ENCODE results near the gene GREM1. TPM values are rescaled to one million over a fixed set of nuclear protein-coding genes. Genes with fewer than 3 reads are reported as not detected.

The GREM1 gene
- total RNA-seq, 1 donor from 2014 or later, result 293 TPM

DNA sequence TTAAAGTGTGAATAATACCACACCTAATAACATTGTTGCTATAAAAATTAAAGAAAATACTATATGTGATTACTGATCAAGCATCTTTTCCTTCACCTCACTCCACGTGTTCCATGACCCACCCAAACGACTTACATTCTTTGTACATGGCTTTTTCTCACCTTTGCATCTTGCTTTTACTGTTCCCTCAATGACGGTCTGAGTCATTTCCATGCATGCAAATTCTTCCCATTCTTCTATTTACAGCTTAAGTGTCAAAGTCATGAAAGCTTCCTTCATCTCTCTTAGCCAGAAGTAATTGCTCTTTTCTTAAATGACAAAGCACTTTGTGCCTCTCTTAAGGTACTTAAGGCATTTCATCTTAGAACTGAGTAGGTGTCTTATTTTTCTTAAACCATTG is 64.0 kb downstream of the GREM1 start:
- DNase-seq (ENCODE audit: low spot score), result no peak

DNA sequence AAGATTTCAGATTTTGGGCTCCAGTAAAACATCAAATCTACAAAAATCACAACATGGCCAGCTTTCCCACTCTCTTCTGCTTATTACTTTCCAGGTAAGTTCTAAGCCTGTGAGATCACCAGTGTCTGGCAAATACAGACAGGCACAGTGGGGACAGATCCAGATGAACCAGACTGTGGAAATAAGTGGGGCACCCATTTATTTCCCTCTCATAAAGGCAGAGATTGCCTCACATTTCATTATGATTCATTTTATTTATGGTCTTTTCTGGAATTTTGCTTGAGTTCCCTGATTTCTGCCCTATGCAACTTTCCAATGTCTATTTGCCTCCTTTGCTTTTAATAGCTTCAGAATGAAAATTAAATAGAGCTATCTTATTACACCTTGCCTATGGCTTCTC is 66.8 kb downstream of the GREM1 start:
- DNase-seq (ENCODE audit: low spot score), result no peak

DNA sequence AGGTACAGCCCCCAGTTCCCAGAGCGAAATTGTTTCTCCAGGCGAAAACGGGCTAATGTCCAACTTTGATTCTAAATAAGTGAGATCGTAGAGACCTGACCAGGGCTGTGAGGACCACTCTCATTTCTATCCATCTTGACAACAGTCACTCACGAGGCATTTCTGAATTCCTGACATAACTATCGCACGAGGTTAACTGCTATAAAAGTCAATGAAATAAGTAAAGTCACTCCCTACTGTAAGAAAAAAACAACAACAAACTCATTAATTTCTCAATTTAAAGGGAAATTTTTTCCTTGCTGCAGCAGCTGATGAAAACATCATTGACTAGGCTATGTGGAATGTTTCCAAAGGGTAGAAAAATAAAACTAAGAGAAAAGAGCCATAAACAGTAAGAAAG is 69.1 kb downstream of the GREM1 start:
- DNase-seq (ENCODE audit: low spot score), result no peak

DNA sequence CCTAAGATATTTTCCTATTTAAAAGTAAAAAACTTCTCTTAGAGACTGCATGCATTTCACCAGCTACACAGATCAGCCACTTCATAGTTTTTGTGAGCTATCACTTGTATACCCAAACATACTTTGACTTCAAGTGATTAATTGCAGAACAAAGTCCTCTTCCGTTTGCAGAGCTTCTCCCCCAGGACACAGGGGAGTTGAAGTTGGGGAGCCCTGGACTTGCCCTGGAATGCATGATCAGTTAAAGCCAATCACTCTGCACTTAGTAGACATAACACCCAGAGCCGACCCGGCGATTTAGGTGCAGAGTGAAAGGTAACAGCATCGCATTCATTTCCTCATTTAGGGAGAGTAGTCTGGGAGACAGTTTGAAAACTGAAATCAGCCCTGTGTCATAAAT is 70.1 kb downstream of the GREM1 start:
- DNase-seq (ENCODE audit: low spot score), result no peak

DNA sequence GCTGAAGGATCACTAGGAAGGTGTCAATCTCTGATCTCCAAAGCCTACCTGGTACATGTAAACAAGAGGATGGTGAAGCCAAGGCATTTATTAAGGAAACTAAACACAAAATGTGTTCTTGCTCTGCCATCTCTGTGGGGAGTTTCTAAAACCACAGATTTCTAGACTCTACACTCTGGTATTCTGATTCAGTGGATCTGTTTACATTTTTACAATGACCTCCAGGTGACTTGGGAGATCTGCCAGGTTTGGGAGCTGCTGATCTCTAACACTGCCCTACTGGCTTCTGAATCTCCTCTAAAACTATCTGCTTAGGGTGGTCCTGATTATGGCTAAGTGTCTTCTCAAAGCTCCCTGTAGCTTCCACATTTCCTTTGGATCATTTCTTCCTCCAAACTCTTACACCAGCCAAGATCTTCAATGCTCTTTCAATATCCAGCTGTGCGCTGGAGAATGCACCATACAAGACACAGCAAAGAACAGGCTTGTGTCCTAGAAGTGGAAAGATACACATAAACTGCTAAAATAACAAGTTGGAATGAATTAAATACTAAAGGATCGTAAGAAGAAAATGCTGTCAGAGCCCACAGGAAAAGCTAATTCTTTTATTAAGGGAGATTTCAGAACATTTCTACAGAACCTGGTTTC is 72.7 kb downstream of the GREM1 start:
- no peak for DNase-seq (ENCODE audit: low spot score)

DNA sequence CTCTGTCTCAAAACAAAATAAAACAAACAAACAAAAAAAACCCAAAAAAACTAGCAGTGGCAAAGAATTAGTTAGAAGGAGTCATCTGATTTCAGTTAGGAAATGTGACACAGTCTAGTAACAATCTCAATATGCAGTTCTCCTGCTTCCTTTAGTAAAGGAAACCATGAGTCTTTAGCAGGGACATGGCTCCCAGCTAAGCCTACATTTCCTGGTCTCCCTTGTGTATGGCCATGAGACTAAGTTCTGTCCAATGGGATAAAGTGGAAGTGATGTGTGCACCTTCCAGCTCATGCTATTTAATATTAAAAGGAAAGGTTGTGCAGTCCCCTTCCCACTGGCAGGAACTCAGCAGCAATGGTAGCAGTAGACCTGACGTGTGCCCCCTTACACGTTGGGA is 74.6 kb downstream of the GREM1 start:
- no peak for DNase-seq (ENCODE audit: low spot score)

Other genes starting within 250 kb of the GREM1 start
- gene GOLGA8N, start 124.5 kb upstream of the GREM1 start, total RNA-seq, result 12.2 TPM
- gene ARHGAP11A, start 102.5 kb upstream of the GREM1 start, total RNA-seq, result 4.1 TPM
- 2.6 TPM for gene SCG5, start 76.3 kb upstream of the GREM1 start, total RNA-seq

Measured in mucosa of gallbladder (tissue), 1 donor.